HL-60/S4 treated with retinoic acid at 250 ng/mL for 4 days and 3 days (cell line): ENCODE measurements around the gene PILRB.
"Not testable (repeated sequence)": the region's sequence is repeated elsewhere in the genome, so short reads cannot be mapped to it uniquely, and the experiment has no call there.

ENCODE experiments used
- in situ Hi-C: fragments of 300-500 bp; cut with MboI; formaldehyde crosslinking; loops from 2 replicates; pipeline ENCODE4 v1.7.0; 2022; ENCODE audit warnings: low sequenced_read_pairs

The PILRB gene

GRCh38 chr7:100373870-100374598 is 16.1 kb downstream of the PILRB start:
- in situ Hi-C loops, result not testable (repeated sequence)

- in situ Hi-C loops, result no loop called here
Measured at GRCh38 chr7:100374601-100375000, 16.7 kb downstream of the PILRB start.

- in situ Hi-C loops, result no loop called here
Measured at GRCh38 chr7:100376066-100376465, 18.1 kb downstream of the PILRB start.

GRCh38 chr7:100378114-100378755 is 20.3 kb downstream of the PILRB start:
- in situ Hi-C loops, result no loop called here

GRCh38 chr7:100380196-100380595 is 22.3 kb downstream of the PILRB start:
- in situ Hi-C loops, result no loop called here

- in situ Hi-C loops, result not testable (repeated sequence)
Measured at GRCh38 chr7:100381531-100382233, 23.8 kb downstream of the PILRB start.

GRCh38 chr7:100382234-100382853 is 24.4 kb downstream of the PILRB start:
- in situ Hi-C loops, result not testable (repeated sequence)

GRCh38 chr7:100384628-100385294 is 26.8 kb downstream of the PILRB start:
- in situ Hi-C loops, result no loop called here

- in situ Hi-C loops, result no loop called here
Measured at GRCh38 chr7:100386940-100387339, 29.0 kb downstream of the PILRB start.

- in situ Hi-C loops, result no loop called here
Measured at GRCh38 chr7:100387695-100388094, 29.8 kb downstream of the PILRB start.

GRCh38 chr7:100389437-100390088 is 31.6 kb downstream of the PILRB start:
- in situ Hi-C loops, result no loop called here

GRCh38 chr7:100390286-100391009 is 32.5 kb downstream of the PILRB start:
- in situ Hi-C loops, result no loop called here

- in situ Hi-C loops, result no loop called here
Measured at GRCh38 chr7:100393233-100393905, 35.5 kb downstream of the PILRB start.

- in situ Hi-C loops, result no loop called here
Measured at GRCh38 chr7:100394077-100394476, 36.2 kb downstream of the PILRB start.

- in situ Hi-C loops, result no loop called here
Measured at GRCh38 chr7:100396421-100396982, 38.6 kb downstream of the PILRB start.

GRCh38 chr7:100397315-100398081 is 39.6 kb downstream of the PILRB start:
- in situ Hi-C loops, result no loop called here

- in situ Hi-C loops, result no loop called here
Measured at GRCh38 chr7:100398239-100398638, 40.3 kb downstream of the PILRB start.

- in situ Hi-C loops, result no loop called here
Measured at GRCh38 chr7:100400041-100400440, 42.1 kb downstream of the PILRB start.
